ENCODE data around the gene RAB11A. TPM values are rescaled to one million over a fixed set of nuclear protein-coding genes. Genes with fewer than 3 reads are reported as not detected.

The RAB11A gene
- total and polyA plus RNA-seq, 2 of the 13 experiments (the other 11 are each of a cell fraction or from before 2014, with no cell fraction given), result 161 to 162 TPM

GRCh38 chr15:65925338-65925737, 56.0 kb downstream of the RAB11A start:
- Histone ChIP-seq H3K9ac (ENCODE audit: insufficient read depth, low read depth, low read length) (no peak overlapping the region), H2AFZ (ENCODE audit: low read length) (no peak overlapping the region), H3K4me3 (replicated peaks in 1 of 3; ENCODE audit: insufficient read depth in 1 of 3, low read depth in 2 of 3, low read length in 3 of 3) (no peak overlapping the region), H3K4me1 (ENCODE audit: insufficient read depth, low read length) (no peaks in the 10 kb centered on the region), H3K4me2 (ENCODE audit: low read depth, low read length) (no peak overlapping the region), H3K36me3 (replicated peaks in 1 of 2; ENCODE audit: control insufficient read depth in 1 of 2, insufficient read depth in 2 of 2, low read length in 2 of 2) (no peaks in the 10 kb centered on the region), H4K20me1 (ENCODE audit: insufficient read depth, low read length) (no peaks in the 10 kb centered on the region), H3K27ac (ENCODE audit: extremely low read length, insufficient read depth, low read length) (no peak overlapping the region), H3K27me3 (ENCODE audit: control insufficient read depth in 1 of 2, insufficient read depth in 2 of 2, low read length in 2 of 2) (no peaks in the 10 kb centered on the region), H3K9me3 (ENCODE audit: low read length) (no peaks in the 10 kb centered on the region), H3K79me2 (ENCODE audit: insufficient read depth, low read length) (no peaks in the 10 kb centered on the region)
- in situ Hi-C loops (cut with HindIII; ENCODE audit: extremely low pct_ligation_motif_present, low pct_unique_long_range_greater_than_20kb) (no loop called here), intact Hi-C loops (cut with micrococcal nuclease; ENCODE audit: unreplicated experiment) (no loop called here)
- ATAC-seq, result no peak
- FAIRE-seq, result no peak
- 44% methylated on average over 1 of the region's 1 CpG for WGBS (ENCODE audit: low lambda C conversion rate)
- POLR2A ChIA-PET, result no interaction called here
- CTCF ChIA-PET (ENCODE audit: low intra/inter-chr PET ratio, low total read pairs), result no interaction called here
- no TSS peak for BruUV-seq (replicated peaks)
- no peak for DNase-seq (ENCODE audit: low spot score)
- TF ChIP-seq HDAC2 (CRISPR knock-in tag; IDR thresholded peaks at IDR 0.05) (no peak), ZNF549 (CRISPR knock-in tag; IDR thresholded peaks at IDR 0.05) (no peak), ZNF572 (CRISPR knock-in tag; IDR thresholded peaks at IDR 0.05) (no peak), HMG20B (CRISPR knock-in tag; conservative IDR thresholded peaks at IDR 0.05) (no peak), TIGD3 (CRISPR knock-in tag; IDR thresholded peaks at IDR 0.05; ENCODE audit: borderline replicate concordance) (no peak), FLYWCH1 (CRISPR knock-in tag; IDR thresholded peaks at IDR 0.05) (no peak), PRPF4 (IDR thresholded peaks at IDR 0.05; ENCODE audit: low read depth, low read length, poor library complexity, severe bottlenecking) (no peak), AHDC1 (CRISPR knock-in tag; IDR thresholded peaks at IDR 0.05; ENCODE audit: borderline replicate concordance) (no peak)

Measured in HepG2 (cell line).